Measurements from ENCODE around the gene LAMC2.

- TF ChIP-seq CTCF (IDR thresholded peaks at IDR 0.05), result peak; percentile 72 to 94 (median 92)
- TF ChIP-seq POLR2A (IDR thresholded peaks at IDR 0.05), result no peak
Measured at GRCh38 chr1:183281553-183282091, 95.6 kb downstream of the LAMC2 start.

Measured in esophagus squamous epithelium (tissue), 4 donors.